ENCODE measurements around the gene AVEN.

Gene AVEN

GRCh38 chr15:33866101-33866737 lies 172.8 kb downstream of the AVEN start:
- no peak for TF ChIP-seq CTCF (IDR thresholded peaks at IDR 0.05; ENCODE audit: low read depth, low read length, missing control alignments)
- DNase-seq (ENCODE audit: extremely low read depth, low read depth) = no peak
- no peak overlapping the region for H3K4me3 ChIP-seq (replicated peaks; ENCODE audit: low read depth, low read length)

GRCh38 chr15:33865416-33865815 lies 173.6 kb downstream of the AVEN start:
- no peak overlapping the region for H3K4me3 ChIP-seq (replicated peaks; ENCODE audit: low read depth, low read length)
- no peak for DNase-seq (ENCODE audit: extremely low read depth, low read depth)
- no peak for TF ChIP-seq CTCF (IDR thresholded peaks at IDR 0.05; ENCODE audit: low read depth, low read length, missing control alignments)

GRCh38 chr15:33864360-33865075 lies 174.5 kb downstream of the AVEN start:
- no peak overlapping the region for H3K4me3 ChIP-seq (replicated peaks; ENCODE audit: low read depth, low read length)
- TF ChIP-seq CTCF (IDR thresholded peaks at IDR 0.05; ENCODE audit: low read depth, low read length, missing control alignments) = no peak
- no peak for DNase-seq (ENCODE audit: extremely low read depth, low read depth)

- no peak overlapping the region for H3K4me3 ChIP-seq (replicated peaks; ENCODE audit: low read depth, low read length)
- DNase-seq (ENCODE audit: extremely low read depth, low read depth) = peak; percentile 9
- TF ChIP-seq CTCF (IDR thresholded peaks at IDR 0.05; ENCODE audit: low read depth, low read length, missing control alignments) = no peak
Measured at GRCh38 chr15:33860754-33861153, 178.2 kb downstream of the AVEN start.

- H3K4me3 ChIP-seq (replicated peaks; ENCODE audit: low read depth, low read length) = no peak overlapping the region
- no peak for TF ChIP-seq CTCF (IDR thresholded peaks at IDR 0.05; ENCODE audit: low read depth, low read length, missing control alignments)
- no peak for DNase-seq (ENCODE audit: extremely low read depth, low read depth)
Measured at GRCh38 chr15:33859992-33860545, 178.9 kb downstream of the AVEN start.

GRCh38 chr15:33858836-33859235 lies 180.2 kb downstream of the AVEN start:
- DNase-seq (ENCODE audit: extremely low read depth, low read depth) = no peak
- H3K4me3 ChIP-seq (replicated peaks; ENCODE audit: low read depth, low read length) = no peak overlapping the region
- TF ChIP-seq CTCF (IDR thresholded peaks at IDR 0.05; ENCODE audit: low read depth, low read length, missing control alignments) = no peak

Data from HFF-Myc (cell line).